GM12872 (cell line): ENCODE data around the gene INHA.
A peak's percentile ranks its signal among the peaks of the same experiment; 100 is the strongest.

Source experiments
- TF ChIP-seq, protein P1 (sequence below): IDR thresholded peaks from 3 replicates; pipeline ENCODE4 v1.5.1; 2011; ENCODE audit warnings: low read depth, mild to moderate bottlenecking, low read length, moderate library complexity; ENCODE audit not compliant: insufficient read depth

The INHA gene

DNA sequence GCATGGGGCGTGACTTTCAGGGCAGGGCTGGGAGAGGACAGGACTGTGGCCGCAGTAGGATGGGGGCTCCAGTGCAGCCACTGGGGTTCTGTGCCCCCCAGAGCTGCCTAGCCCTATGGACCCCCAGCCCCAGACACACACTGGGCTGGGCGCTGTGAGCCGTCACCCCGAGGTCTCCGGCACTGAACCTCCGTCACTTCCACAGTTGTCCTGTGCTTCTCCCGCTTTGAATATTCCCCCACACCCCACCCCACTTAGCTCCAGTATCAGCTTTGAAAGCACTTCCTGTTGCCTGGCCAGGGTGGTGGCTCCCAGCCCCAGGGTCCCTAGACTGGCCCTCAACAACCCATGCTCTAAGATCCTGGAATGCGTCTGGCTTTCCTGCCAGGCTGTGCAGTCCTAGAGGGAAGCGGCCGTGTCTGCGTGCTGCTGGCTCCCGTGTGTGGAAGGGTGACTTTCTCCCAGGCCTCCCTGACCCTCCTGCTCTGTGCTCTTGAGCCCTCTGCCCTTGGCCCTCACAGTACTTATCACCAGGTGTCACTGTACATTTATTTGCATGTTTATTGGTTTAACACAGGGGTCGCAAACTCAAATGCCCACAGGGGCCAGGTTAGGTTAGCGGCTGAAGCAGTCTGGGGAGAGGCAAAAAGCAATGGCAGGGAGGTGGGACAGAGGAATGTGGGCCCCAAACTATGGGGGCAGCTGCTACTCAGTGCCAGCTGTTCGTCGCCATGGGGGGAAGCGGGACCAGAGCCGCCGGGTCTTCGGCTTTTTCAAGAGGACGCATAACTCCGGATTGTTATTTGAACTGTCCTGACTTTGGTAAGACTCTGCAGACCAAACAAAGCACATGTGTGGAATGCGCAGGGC, 10.7 kb upstream of the INHA start:
- TF ChIP-seq, protein P1, sequence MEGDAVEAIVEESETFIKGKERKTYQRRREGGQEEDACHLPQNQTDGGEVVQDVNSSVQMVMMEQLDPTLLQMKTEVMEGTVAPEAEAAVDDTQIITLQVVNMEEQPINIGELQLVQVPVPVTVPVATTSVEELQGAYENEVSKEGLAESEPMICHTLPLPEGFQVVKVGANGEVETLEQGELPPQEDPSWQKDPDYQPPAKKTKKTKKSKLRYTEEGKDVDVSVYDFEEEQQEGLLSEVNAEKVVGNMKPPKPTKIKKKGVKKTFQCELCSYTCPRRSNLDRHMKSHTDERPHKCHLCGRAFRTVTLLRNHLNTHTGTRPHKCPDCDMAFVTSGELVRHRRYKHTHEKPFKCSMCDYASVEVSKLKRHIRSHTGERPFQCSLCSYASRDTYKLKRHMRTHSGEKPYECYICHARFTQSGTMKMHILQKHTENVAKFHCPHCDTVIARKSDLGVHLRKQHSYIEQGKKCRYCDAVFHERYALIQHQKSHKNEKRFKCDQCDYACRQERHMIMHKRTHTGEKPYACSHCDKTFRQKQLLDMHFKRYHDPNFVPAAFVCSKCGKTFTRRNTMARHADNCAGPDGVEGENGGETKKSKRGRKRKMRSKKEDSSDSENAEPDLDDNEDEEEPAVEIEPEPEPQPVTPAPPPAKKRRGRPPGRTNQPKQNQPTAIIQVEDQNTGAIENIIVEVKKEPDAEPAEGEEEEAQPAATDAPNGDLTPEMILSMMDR = 0 out of 3 replicates have a peak, but pooled peaks have one; percentile 3

DNA sequence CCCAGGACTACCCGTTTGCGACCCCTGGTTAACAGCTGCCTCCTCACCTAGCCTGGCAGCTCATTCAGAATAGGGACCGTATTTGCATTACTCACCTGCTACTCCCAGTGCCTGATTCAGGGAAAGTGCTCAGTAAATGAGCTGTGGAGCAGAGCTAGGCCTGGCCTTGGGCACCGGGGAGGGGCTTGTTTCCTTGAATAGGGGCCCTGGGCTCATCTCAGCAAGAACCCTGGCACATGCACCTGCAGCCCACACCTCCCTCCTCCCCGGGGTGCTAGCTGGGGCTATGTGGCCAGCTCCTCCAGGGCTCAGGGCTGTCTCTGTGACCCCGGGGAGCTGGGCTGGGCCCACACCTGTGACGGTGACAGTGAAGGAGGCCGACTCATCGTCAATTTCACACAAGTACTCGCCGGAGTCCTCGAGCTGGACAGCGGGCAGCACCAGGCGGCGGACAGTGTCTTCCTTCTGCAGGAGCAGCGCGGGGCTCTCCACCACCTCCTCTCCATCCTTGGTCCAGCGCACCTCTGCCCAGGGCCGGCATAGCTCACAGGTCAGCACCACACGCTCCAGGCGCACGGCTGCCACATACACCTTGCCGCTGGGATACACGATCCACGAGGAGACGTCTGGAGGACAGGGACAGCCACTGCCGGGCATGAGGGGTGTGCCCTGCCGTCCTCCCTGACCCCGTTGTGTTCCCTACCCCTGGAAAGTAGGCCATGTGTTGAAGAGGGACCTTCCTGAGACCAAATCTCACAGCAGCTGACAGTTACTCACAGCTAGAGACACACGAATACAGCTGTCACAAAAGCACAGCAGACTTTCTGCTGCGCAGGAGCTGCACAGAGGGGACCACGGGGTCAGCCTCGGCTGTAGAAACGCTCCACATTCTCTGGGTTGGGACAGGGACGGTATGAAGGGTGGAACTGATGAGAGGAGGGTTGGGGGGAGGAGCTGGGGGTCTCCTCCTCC, 9.8 kb upstream of the INHA start:
- TF ChIP-seq, protein P1 = no peak

DNA sequence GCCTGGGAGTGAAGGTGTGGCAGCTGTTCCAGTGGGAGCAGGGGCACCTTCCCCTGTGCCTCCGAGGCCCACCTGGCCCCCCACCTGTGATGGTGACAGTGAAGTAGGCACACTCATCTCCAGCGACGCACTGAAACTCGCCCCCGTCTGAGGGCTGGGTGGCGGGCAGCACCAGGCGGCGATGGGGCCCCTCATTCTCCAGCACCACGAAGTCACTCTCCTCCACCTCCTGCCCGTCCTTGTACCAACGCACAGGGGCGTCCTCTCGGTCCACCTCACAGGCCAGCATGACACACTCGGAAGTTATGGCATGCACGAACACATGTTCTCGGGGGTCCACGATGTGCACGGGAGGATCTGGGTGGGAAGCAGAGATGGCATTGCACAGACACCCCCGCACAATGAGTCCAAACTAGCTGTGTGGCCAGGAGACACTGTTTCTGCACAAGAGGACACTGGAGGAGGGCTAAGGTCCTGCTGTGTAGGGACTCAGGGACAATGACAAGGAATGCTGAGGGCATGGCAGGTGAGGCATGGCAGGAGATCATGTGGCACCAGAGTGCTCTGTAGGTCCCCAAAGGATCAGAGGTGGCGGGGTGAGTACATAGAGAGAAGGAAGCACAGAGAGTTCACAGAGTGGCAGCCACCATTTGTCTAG, 8.7 kb upstream of the INHA start:
- TF ChIP-seq, protein P1 = no peak

DNA sequence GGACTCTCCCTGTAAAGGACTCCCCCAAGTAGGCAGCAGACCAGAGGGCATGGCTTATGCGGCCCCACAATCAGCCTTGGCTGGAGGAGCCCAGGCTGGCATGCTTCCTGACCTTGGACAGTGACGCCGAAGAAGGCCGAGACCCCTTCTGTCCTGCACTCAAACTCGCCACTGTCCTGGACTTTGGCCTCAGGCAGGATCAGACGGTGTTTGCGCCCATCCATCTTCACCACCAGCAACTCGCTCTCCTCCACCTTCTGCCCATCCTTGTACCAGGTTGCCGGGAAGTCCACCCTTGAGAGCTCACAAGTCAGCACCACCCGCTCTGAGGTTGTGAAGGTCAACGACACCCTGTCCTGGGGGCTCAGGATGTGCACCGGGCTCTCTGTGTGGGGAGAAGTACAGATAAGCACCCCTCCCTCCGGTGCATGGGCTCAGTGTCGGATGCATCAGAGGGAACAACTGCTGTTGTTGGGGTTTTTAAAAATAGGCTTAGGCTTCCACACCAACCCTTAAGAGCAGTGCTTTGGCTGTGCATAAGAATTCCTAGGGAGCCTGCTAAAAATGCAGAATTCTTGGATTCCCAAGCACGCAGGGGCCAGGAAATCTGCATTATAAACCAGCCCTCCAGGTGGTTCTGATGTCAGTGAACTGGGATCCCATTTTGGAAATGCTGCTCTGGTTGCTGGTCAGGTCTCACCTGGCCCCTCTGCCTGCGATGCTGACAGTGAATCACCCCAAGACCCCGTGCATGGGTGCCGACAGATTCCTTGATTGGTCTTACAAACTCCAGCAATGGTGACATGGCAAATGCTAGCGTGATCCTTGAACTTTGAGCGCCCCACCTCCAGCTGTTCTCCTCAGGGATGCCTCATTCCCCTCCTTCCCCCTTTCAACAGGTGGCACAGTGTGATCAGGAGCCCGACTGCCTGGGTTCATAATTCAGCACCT, 6.7 kb upstream of the INHA start:
- TF ChIP-seq, protein P1 = no peak

DNA sequence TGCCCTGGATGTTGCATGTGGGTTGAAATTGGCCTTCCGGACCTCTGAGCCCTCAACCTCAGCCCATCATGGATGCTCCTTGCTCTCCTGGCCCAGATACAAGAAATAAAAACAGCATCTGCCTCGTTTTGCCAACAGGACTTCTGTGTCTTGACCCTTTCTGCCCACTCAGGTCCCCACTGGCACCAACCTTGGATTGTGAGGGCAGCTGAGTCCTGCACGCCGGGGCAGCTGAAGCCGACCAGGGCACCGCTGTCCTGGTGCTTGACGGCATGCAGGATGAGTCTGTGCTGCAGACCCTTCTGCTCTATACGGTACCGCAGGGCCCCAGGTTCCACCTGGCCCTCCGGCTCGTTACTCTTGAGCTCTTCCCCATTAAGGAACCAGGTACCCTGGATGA, 5.5 kb upstream of the INHA start:
- TF ChIP-seq, protein P1 = no peak

DNA sequence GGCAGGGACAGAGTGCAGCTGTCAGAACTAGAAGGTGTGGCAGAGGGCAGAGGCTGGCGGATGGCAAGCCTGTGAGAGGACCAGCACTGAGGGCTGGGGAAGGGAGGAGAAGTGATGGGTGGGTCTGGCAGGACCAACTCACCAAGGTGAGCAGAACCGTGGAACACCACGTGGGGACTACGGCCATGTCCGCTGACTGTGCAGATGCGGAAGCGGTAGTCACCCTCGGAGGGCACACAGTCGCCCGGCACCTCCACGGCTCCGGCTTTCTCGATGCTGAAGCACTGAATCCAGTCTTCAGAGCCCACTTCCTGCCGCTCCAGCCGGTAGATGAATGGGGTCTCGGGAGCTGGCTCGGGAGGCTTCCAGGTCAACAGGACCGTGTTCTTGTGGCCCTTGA, 5.0 kb upstream of the INHA start:
- TF ChIP-seq, protein P1 = no peak
